GM20000 (cell line): ENCODE measurements around the gene ARID3B.

Experiments used
- DNase-seq: peaks from one replicate; pipeline ENCODE4 v3.0.0; 2012; ENCODE audit warnings: low spot score
- CTCF ChIP-seq: IDR thresholded peaks from 2 replicates; pipeline ENCODE4 v1.5.1; 2012; ENCODE audit warnings: mild to moderate bottlenecking, control low read depth; ENCODE audit errors: extremely low read depth, missing control alignments

ARID3B gene, protein sequence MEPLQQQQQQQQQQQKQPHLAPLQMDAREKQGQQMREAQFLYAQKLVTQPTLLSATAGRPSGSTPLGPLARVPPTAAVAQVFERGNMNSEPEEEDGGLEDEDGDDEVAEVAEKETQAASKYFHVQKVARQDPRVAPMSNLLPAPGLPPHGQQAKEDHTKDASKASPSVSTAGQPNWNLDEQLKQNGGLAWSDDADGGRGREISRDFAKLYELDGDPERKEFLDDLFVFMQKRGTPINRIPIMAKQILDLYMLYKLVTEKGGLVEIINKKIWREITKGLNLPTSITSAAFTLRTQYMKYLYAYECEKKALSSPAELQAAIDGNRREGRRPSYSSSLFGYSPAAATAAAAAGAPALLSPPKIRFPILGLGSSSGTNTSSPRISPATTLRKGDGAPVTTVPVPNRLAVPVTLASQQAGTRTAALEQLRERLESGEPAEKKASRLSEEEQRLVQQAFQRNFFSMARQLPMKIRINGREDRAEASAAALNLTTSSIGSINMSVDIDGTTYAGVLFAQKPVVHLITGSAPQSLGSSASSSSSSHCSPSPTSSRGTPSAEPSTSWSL

GRCh38 chr15:74540761-74541493, at the start of gene ARID3B:
ARID3B (plus strand) TSS chr15:74541220; CDS start chr15:74543937, 2,717 bp downstream.
- peak; percentile 96 for DNase-seq
- no peak for TF ChIP-seq CTCF

DNA sequence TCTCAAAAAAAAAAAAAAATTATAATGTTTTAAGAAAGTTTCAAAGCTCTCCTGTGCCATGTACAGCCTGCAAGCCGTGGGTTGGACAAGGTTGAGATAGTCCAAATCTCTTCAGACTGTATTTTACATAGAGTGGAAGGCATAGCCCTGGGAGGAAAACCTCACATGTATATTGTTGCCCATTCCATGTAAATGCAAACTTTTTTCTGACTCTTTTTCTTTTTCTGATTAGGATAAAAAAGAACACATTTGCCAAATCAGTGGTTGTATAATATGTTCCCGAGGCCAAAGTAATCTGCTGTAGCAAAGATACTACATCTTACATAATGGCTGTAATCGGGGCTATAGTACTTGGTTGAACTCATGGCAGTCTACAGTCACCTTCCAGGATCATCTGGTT, 44.4 kb upstream of the ARID3B start:
- DNase-seq: no peak
- no peak for TF ChIP-seq CTCF

DNA sequence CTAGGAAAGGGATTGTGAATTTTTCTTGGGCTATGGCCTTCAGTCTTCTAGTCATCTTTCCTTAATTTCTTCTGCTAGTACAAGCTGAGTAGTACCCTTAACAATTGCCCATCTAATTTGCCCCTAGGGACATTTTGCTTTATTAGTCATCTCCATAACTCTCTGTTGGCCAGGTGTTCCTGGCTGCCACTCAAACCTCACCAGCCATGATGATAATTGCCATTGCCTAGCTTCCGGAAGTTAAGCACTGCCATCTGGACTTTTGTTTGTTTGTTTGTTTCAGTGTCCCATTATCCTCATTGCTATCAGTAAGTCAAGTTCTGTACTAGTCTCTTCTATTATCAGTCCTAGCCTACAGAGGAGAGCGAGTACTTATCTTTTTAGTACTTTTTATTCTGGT, 43.4 kb upstream of the ARID3B start:
- no peak for TF ChIP-seq CTCF
- no peak for DNase-seq

DNA sequence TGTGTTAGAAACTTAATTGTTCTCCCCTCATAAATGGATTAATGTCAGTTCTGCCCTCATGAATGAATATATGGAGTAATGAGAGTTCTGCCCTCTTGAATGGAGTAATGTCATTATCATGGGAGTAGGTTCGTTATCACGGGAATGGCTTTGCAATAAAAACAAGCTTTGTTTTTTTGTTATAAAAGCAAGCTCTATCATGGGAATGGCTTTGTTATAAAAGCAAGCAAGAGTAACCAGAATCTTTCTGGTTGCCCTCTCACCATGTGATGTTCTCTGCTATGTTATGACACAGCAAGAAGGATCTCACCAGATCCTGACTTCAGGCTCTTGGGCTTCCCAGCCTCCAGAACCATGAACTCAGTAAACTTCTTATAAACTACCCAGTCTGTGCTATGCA, 41.7 kb upstream of the ARID3B start:
- no peak for TF ChIP-seq CTCF
- no peak for DNase-seq

GRCh38 chr15:74500401-74500800, 40.6 kb upstream of the ARID3B start:
- no peak for TF ChIP-seq CTCF
- no peak for DNase-seq

- DNase-seq: no peak
Observed at GRCh38 chr15:74502301-74502700, 38.7 kb upstream of the ARID3B start.

More at GRCh38 chr15:74502301-74502700, 38.7 kb upstream of the ARID3B start:
- TF ChIP-seq CTCF: no peak
